Uterus (tissue), 4 donors: ENCODE results near the gene SPIB. TPM values are rescaled to one million over a fixed set of nuclear protein-coding genes. Genes with fewer than 3 reads are reported as not detected.
A peak's percentile ranks its signal among the peaks of the same experiment; 100 is the strongest.

ENCODE experiments used
- DNase-seq, 2 donors: peaks; one replicate each; pipeline ENCODE4 v3.0.0-alpha.2; 2019 to 2020
- H3K27ac ChIP-seq, 2 donors: fragments of 200-600 bp; sonication (generic); 1 replicate in 1 of 2; 2 replicates in 1 of 2; pipeline ENCODE4 v1.5.1; 2016 to 2018
- H3K27me3 ChIP-seq, 2 donors: fragments of 200-600 bp; sonication (generic); one replicate each; pipeline ENCODE4 v1.5.1; 2018 to 2019; ENCODE audit warnings: control low read depth in 1 of 2
- H3K36me3 ChIP-seq, 2 donors: fragments of 200-600 bp; sonication (generic); one replicate each; pipeline ENCODE4 v1.5.1; 2019; ENCODE audit warnings: control low read depth in 1 of 2
- H3K4me1 ChIP-seq, 2 donors: fragments of 200-600 bp; sonication (generic); one replicate each; pipeline ENCODE4 v1.5.1; 2018 to 2019; ENCODE audit warnings: control low read depth in 1 of 2
- H3K4me3 ChIP-seq, 2 donors: fragments of 200-600 bp; sonication (generic); 1 replicate in 1 of 2; 2 replicates in 1 of 2; pipeline ENCODE4 v1.5.1; 2018 to 2019; ENCODE audit warnings: mild to moderate bottlenecking in 1 of 2
- H3K9me3 ChIP-seq, 2 donors: fragments of 200-600 bp; sonication (generic); one replicate each; pipeline ENCODE4 v1.5.1; 2019; ENCODE audit warnings: control low read depth in 1 of 2
- CTCF ChIP-seq, 4 experiments: fragments of 200-600 bp in 2 of 4; fragments of 450-650 bp in 2 of 4; sonication (generic) in 2 of 4; IDR thresholded peaks; one replicate each; pipeline ENCODE4 v1.5.1; 2016 to 2019; ENCODE audit warnings: antibody characterized with exemption in 4 of 4, mild to moderate bottlenecking in 2 of 4, moderate library complexity in 1 of 4
- POLR2A ChIP-seq, 2 donors: fragments of 450-650 bp; IDR thresholded peaks; one replicate each; pipeline ENCODE4 v1.6.1; 2016; ENCODE audit warnings: antibody characterized with exemption in 2 of 2, mild to moderate bottlenecking in 1 of 2, moderate library complexity in 1 of 2
- intact Hi-C: fragments of 100-400 bp; cut with DNase I; formaldehyde crosslinking; loops from one replicate; pipeline ENCODE4 v1.15.1; 2023; ENCODE audit warnings: low total_unique reads
- total RNA-seq, 4 donors: library from RNA; depleted of rRNA in 3 of 4; stranded (reverse); fragments of >200 nt in 3 of 4; gene quantifications; one replicate each; pipeline versions ENCODE4 v1.1.0 to v1.2.4, GENCODE V29; 2014 to 2023
- donor health status: DM: yes; HTN: yes; CAD: no.

SPIB gene
- total RNA-seq, 4 donors from 2014 or later, result under 0.01 to 2.1 TPM; not detected in 2

DNA sequence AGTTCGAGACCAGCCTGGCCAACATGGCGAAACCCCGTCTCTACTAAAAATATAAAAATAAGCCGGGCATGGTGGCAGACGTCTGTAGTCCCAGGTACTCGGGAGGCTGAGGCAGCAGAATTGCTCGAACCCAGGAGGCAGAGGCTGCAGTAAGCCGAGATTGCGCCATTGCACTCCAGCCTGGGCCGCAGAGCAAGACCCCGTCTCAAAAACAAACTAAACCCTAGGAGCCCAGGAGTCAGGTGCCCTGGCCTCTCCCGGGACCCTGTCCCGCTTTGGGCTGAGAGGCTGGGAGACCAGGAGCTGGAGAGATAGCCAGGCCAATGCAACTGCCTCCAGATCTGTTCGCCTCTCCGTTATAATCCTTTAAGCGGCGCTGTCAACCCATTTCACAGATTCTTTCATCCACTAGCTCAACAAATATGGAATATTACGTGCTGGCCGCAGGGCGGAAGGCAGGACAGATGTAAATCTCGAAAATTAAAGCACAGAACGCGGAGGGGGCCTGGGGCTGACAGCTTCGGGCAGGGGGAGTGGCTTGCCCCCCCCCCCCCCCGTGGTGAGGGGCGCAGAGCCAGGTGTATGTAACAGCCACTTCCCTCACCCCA, 8.7 kb downstream of the SPIB start:
- H3K9me3 ChIP-seq, result no peaks in the 10 kb centered on the region
- DNase-seq, result no peak
- H3K4me3 ChIP-seq, result no peak overlapping the region
- no peak overlapping the region for H3K27ac ChIP-seq
- H3K36me3 ChIP-seq, result no peaks in the 10 kb centered on the region
- intact Hi-C loops, result no loop called here
- TF ChIP-seq POLR2A (IDR thresholded peaks at IDR 0.05) (no peak), CTCF (IDR thresholded peaks at IDR 0.05) (no peak)
- no peaks in the 10 kb centered on the region for H3K4me1 ChIP-seq
- peaks cover 0 to 7% of the 10 kb centered on the region in 2 donors for H3K27me3 ChIP-seq

DNA sequence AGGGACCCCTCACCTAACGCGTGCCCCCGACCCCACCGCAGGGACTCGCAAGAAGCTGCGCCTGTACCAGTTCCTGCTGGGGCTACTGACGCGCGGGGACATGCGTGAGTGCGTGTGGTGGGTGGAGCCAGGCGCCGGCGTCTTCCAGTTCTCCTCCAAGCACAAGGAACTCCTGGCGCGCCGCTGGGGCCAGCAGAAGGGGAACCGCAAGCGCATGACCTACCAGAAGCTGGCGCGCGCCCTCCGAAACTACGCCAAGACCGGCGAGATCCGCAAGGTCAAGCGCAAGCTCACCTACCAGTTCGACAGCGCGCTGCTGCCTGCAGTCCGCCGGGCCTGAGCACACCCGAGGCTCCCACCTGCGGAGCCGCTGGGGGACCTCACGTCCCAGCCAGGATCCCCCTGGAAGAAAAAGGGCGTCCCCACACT, 9.3 kb downstream of the SPIB start:
- peaks cover 0 to 7% of the 10 kb centered on the region in 2 donors for H3K27me3 ChIP-seq
- TF ChIP-seq CTCF (IDR thresholded peaks at IDR 0.05) (no peak), POLR2A (IDR thresholded peaks at IDR 0.05) (peak in 1 of 2 donors; percentile 32)
- no peak overlapping the region for H3K4me3 ChIP-seq
- intact Hi-C loops, result no loop called here
- DNase-seq, result peak; percentile 43 to 67
- H3K9me3 ChIP-seq, result no peaks in the 10 kb centered on the region
- H3K36me3 ChIP-seq, result no peaks in the 10 kb centered on the region
- H3K27ac ChIP-seq, result no peak overlapping the region
- H3K4me1 ChIP-seq, result no peaks in the 10 kb centered on the region

GRCh38 chr19:50428772-50429463, 10.2 kb downstream of the SPIB start:
- H3K27me3 ChIP-seq, result peaks cover 0 to 7% of the 10 kb centered on the region in 2 donors

GRCh38 chr19:50430888-50431342, 12.2 kb downstream of the SPIB start:
- H3K9me3 ChIP-seq, result no peaks in the 10 kb centered on the region
- intact Hi-C loops, result no loop called here
- DNase-seq, result no peak
- no peak for TF ChIP-seq CTCF (IDR thresholded peaks at IDR 0.05)
- no peak for TF ChIP-seq POLR2A (IDR thresholded peaks at IDR 0.05)
- no peaks in the 10 kb centered on the region for H3K36me3 ChIP-seq
- no peak overlapping the region for H3K27ac ChIP-seq
- H3K4me3 ChIP-seq, result peak overlapping the region; percentile 36 to 42
- H3K27me3 ChIP-seq, result peaks cover 0 to 7% of the 10 kb centered on the region in 2 donors
- no peaks in the 10 kb centered on the region for H3K4me1 ChIP-seq

More at GRCh38 chr19:50428772-50429463, 10.2 kb downstream of the SPIB start:
- intact Hi-C loops, result no loop called here
- no peak overlapping the region for H3K27ac ChIP-seq
- TF ChIP-seq POLR2A (IDR thresholded peaks at IDR 0.05) (no peak), CTCF (IDR thresholded peaks at IDR 0.05) (no peak)
- DNase-seq, result no peak
- H3K4me3 ChIP-seq, result no peak overlapping the region
- H3K4me1 ChIP-seq, result no peaks in the 10 kb centered on the region
- no peaks in the 10 kb centered on the region for H3K36me3 ChIP-seq
- H3K9me3 ChIP-seq, result no peaks in the 10 kb centered on the region
